OCI-LY7 (cell line): ENCODE results near the gene OXTR. TPM values are rescaled to one million over a fixed set of nuclear protein-coding genes. Genes with fewer than 3 reads are reported as not detected.

ENCODE experiments used
- BruUV-seq: library from RNA; stranded (reverse); fragments of 400-500 nt; replicated peaks from 2 replicates; lab custom pipeline; 2021; lab: Mats Ljungman, UMichigan
- CTCF ChIA-PET: fragments of 300-600 bp; sonication (Branson Sonifier 250); formaldehyde crosslinking; loops from one replicate; lab custom pipeline; 2022; ENCODE audit warnings: antibody characterized with exemption; ENCODE audit not compliant: unreplicated experiment; lab: Charles Lee
- POLR2A ChIA-PET: fragments of 300-600 bp; sonication (Branson Sonifier 250); formaldehyde crosslinking; loops from one replicate; lab custom pipeline; 2022; ENCODE audit warnings: antibody characterized with exemption; lab: Charles Lee
- DNase-seq: peaks from one replicate; pipeline ENCODE4 v3.0.0-alpha.2; 2015; ENCODE audit warnings: low spot score
- H2AFZ ChIP-seq: fragments of 200-600 bp; sonication (generic), shearing (Covaris generic); 2 replicates; pipeline ENCODE4 v1.6.1; 2014; ENCODE audit warnings: mild to moderate bottlenecking, antibody characterized with exemption, low read length, moderate library complexity
- H3K27ac ChIP-seq: fragments of 200-600 bp; sonication (generic); 2 replicates; pipeline ENCODE4 v1.5.1; 2014; ENCODE audit warnings: mixed run types, low read depth, mild to moderate bottlenecking, moderate library complexity, low read length, inconsistent platforms; ENCODE audit not compliant: poor library complexity, severe bottlenecking
- H3K36me3 ChIP-seq: fragments of 200-600 bp; sonication (generic); 2 replicates; pipeline ENCODE4 v1.6.1; 2014; ENCODE audit warnings: mild to moderate bottlenecking, antibody characterized with exemption, low read length, moderate library complexity, mixed read lengths; ENCODE audit not compliant: insufficient read depth
- H3K4me1 ChIP-seq: fragments of 200-600 bp; sonication (generic); 2 replicates; pipeline ENCODE4 v1.5.1; 2014; ENCODE audit warnings: mild to moderate bottlenecking, low read length; ENCODE audit not compliant: insufficient read depth, poor library complexity, severe bottlenecking
- H3K4me2 ChIP-seq: fragments of 200-600 bp; sonication (generic); 2 replicates; pipeline ENCODE4 v1.6.1; 2014; ENCODE audit warnings: mild to moderate bottlenecking, low read length
- H3K4me3 ChIP-seq: fragments of 200-600 bp; sonication (generic); 2 replicates; pipeline ENCODE4 v1.5.1; 2014; ENCODE audit warnings: mild to moderate bottlenecking, low read depth, low read length; ENCODE audit not compliant: poor library complexity, severe bottlenecking
- H3K79me2 ChIP-seq: fragments of 200-600 bp; sonication (generic); 2 replicates; pipeline ENCODE4 v1.6.1; 2016; ENCODE audit warnings: low read depth, mild to moderate bottlenecking, low read length, moderate library complexity, mixed read lengths; ENCODE audit not compliant: insufficient read depth
- H3K9me2 ChIP-seq: fragments of 200-600 bp; sonication (generic); 2 replicates; pipeline ENCODE4 v1.6.1; 2016; ENCODE audit warnings: mild to moderate bottlenecking, low read length, mixed read lengths; ENCODE audit not compliant: insufficient read depth
- H3K9me3 ChIP-seq: fragments of 200-600 bp; sonication (generic); 2 replicates; pipeline ENCODE4 v1.6.1; 2014; ENCODE audit warnings: mild to moderate bottlenecking, mixed run types, low read length, mixed read lengths
- H4K20me1 ChIP-seq: fragments of 200-600 bp; sonication (generic); 2 replicates; pipeline ENCODE4 v1.6.1; 2014; ENCODE audit warnings: mild to moderate bottlenecking, antibody characterized with exemption, low read length, moderate library complexity, mixed read lengths; ENCODE audit not compliant: insufficient read depth
- CTCF ChIP-seq: fragments of 200-600 bp; sonication (generic); conservative IDR thresholded peaks from 2 replicates; pipeline ENCODE4 v1.5.1; 2014; ENCODE audit warnings: mild to moderate bottlenecking, antibody characterized with exemption, low read length, moderate library complexity, mixed read lengths
- EZH2phosphoT487 ChIP-seq: fragments of 200-600 bp; sonication (generic); IDR thresholded peaks from 2 replicates; pipeline ENCODE4 v1.6.1; 2018; ENCODE audit warnings: low read depth, borderline replicate concordance, mild to moderate bottlenecking, mixed run types, antibody characterized with exemption, low read length, moderate library complexity, mixed read lengths
- intact Hi-C: fragments of 100-400 bp; cut with micrococcal nuclease; formaldehyde crosslinking; loops from one replicate; pipeline ENCODE4 v1.10.0; 2022; ENCODE audit not compliant: unreplicated experiment
- total RNA-seq, 2 experiments: library from RNA; depleted of rRNA in 1 of 2; stranded (reverse); fragments of >200 nt in 1 of 2; shearing (Covaris generic) in 1 of 2; gene quantifications; 2 replicates each; pipeline ENCODE4 v1.2.3, GENCODE V29; 2014 to 2022

The OXTR gene
- total RNA-seq, 2 experiments from 2014 or later: 0.82 to 2.0 TPM

GRCh38 chr3:8765528-8765927 is 3.9 kb downstream of the OXTR start:
- no peak overlapping the region for H3K4me2 ChIP-seq
- no peak overlapping the region for H2AFZ ChIP-seq
- TF ChIP-seq CTCF (no peak), EZH2phosphoT487 (no peak)
- CTCF ChIA-PET: no interaction called here
- no peak overlapping the region for H3K27ac ChIP-seq
- POLR2A ChIA-PET: no interaction called here
- BruUV-seq: no TSS peak
- no peaks in the 10 kb centered on the region for H3K9me2 ChIP-seq
- H3K79me2 ChIP-seq: no peaks in the 10 kb centered on the region
- no peak overlapping the region for H3K4me3 ChIP-seq
- intact Hi-C loops: no loop called here
- H4K20me1 ChIP-seq: no peaks in the 10 kb centered on the region
- no peaks in the 10 kb centered on the region for H3K9me3 ChIP-seq
- no peak for DNase-seq
- H3K36me3 ChIP-seq: no peaks in the 10 kb centered on the region
- no peaks in the 10 kb centered on the region for H3K4me1 ChIP-seq

- ChIA-PET CTCF (no interaction called here), POLR2A (no interaction called here)
- Histone ChIP-seq H4K20me1 (no peaks in the 10 kb centered on the region), H3K79me2 (no peaks in the 10 kb centered on the region), H3K36me3 (no peaks in the 10 kb centered on the region), H3K4me2 (no peak overlapping the region), H3K4me3 (no peak overlapping the region), H2AFZ (no peak overlapping the region), H3K9me3 (no peaks in the 10 kb centered on the region), H3K4me1 (no peaks in the 10 kb centered on the region), H3K9me2 (no peaks in the 10 kb centered on the region), H3K27ac (no peak overlapping the region)
- no peak for TF ChIP-seq CTCF
- no peak for TF ChIP-seq EZH2phosphoT487
- BruUV-seq: no TSS peak
- DNase-seq: no peak
- intact Hi-C loops: no loop called here
Measured at GRCh38 chr3:8764528-8764927, 4.9 kb downstream of the OXTR start.

- no peak overlapping the region for H2AFZ ChIP-seq
- POLR2A ChIA-PET: no interaction called here
- H3K4me2 ChIP-seq: no peak overlapping the region
- no peaks in the 10 kb centered on the region for H3K36me3 ChIP-seq
- TF ChIP-seq CTCF (no peak), EZH2phosphoT487 (no peak)
- CTCF ChIA-PET: no interaction called here
- no peaks in the 10 kb centered on the region for H3K4me1 ChIP-seq
- H3K79me2 ChIP-seq: no peaks in the 10 kb centered on the region
- H4K20me1 ChIP-seq: no peaks in the 10 kb centered on the region
- no peak overlapping the region for H3K27ac ChIP-seq
- intact Hi-C loops: no loop called here
- no peaks in the 10 kb centered on the region for H3K9me3 ChIP-seq
- DNase-seq: no peak
- no peaks in the 10 kb centered on the region for H3K9me2 ChIP-seq
- no TSS peak for BruUV-seq
- H3K4me3 ChIP-seq: no peak overlapping the region
Measured at GRCh38 chr3:8762607-8763377, 6.6 kb downstream of the OXTR start.
